ELR (cell line): Measurements from ENCODE around the gene COL4A6.

Experiments used
- DNase-seq: peaks from one replicate; pipeline ENCODE4 v3.0.0-alpha.2; 2015; ENCODE audit warnings: low read depth

The COL4A6 gene

GRCh38 chrX:108270739-108271396 is 167.4 kb downstream of the COL4A6 start:
- DNase-seq, result peak; percentile 38

GRCh38 chrX:108270280-108270679 is 167.9 kb downstream of the COL4A6 start:
- DNase-seq, result no peak

- DNase-seq, result peak; percentile 17
Measured at GRCh38 chrX:108268434-108269080, 169.7 kb downstream of the COL4A6 start.

- peak; percentile 13 for DNase-seq
Measured at GRCh38 chrX:108267557-108267956, 170.7 kb downstream of the COL4A6 start.

GRCh38 chrX:108264376-108264775 is 173.8 kb downstream of the COL4A6 start:
- no peak for DNase-seq

GRCh38 chrX:108261549-108262203 is 176.5 kb downstream of the COL4A6 start:
- DNase-seq, result peak; percentile 55

- no peak for DNase-seq
Measured at GRCh38 chrX:108257556-108257955, 180.7 kb downstream of the COL4A6 start.

- no peak for DNase-seq
Measured at GRCh38 chrX:108254636-108255035, 183.6 kb downstream of the COL4A6 start.

GRCh38 chrX:108250654-108251579 is 187.3 kb downstream of the COL4A6 start:
- DNase-seq, result no peak

- no peak for DNase-seq
Measured at GRCh38 chrX:108246304-108246954, 191.8 kb downstream of the COL4A6 start.

- peak; percentile 3 for DNase-seq
Measured at GRCh38 chrX:108245462-108245861, 192.8 kb downstream of the COL4A6 start.

- no peak for DNase-seq
Measured at GRCh38 chrX:108235986-108236385, 202.2 kb downstream of the COL4A6 start.

GRCh38 chrX:108230574-108230973 is 207.6 kb downstream of the COL4A6 start:
- no peak for DNase-seq

GRCh38 chrX:108224727-108225621 is 213.2 kb downstream of the COL4A6 start:
- peak; percentile 49 for DNase-seq

- no peak for DNase-seq
Measured at GRCh38 chrX:108224218-108224617, 214.0 kb downstream of the COL4A6 start.

- DNase-seq, result no peak
Measured at GRCh38 chrX:108223585-108223984, 214.6 kb downstream of the COL4A6 start.

GRCh38 chrX:108221301-108221864 is 216.8 kb downstream of the COL4A6 start:
- no peak for DNase-seq

- no peak for DNase-seq
Measured at GRCh38 chrX:108219949-108220601, 218.1 kb downstream of the COL4A6 start.

GRCh38 chrX:108217876-108218275 is 220.3 kb downstream of the COL4A6 start:
- DNase-seq, result no peak
